ENCODE results near the gene ANAPC16.

GRCh38 chr10:72204724-72205123 lies 11.1 kb upstream of the ANAPC16 start:
- TF ChIP-seq CTCF (IDR thresholded peaks at IDR 0.05) (no peak), POLR2A (IDR thresholded peaks at IDR 0.05) (no peak)
